Measurements from ENCODE around the gene SERPINA9.

The SERPINA9 gene

DNA sequence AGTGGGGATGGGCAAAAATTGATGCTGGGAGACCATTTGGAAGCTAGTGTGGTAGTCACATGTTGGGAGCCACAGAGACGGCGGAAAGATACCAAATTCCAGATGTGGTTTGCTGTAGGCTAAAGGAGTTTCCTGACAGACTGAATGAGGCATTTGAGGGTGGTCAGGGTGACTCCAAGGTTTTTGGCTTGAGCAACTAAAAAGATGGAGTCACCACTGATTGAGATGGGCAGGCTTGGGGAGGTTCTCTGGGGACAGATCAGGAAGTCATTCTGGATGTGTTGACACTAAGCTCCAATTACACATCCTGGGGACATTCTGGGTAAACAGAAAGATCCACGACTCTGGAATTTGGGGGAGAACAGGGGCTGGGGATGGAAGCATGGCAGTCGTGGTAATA is 15.5 kb upstream of the SERPINA9 start:
- H3K27ac ChIP-seq: no peak overlapping the region
- POLR2A ChIA-PET (ENCODE audit: low non-redundant PET): no interaction called here
- DNase-seq (ENCODE audit: low spot score): no peak
- TF ChIP-seq, protein P1, sequence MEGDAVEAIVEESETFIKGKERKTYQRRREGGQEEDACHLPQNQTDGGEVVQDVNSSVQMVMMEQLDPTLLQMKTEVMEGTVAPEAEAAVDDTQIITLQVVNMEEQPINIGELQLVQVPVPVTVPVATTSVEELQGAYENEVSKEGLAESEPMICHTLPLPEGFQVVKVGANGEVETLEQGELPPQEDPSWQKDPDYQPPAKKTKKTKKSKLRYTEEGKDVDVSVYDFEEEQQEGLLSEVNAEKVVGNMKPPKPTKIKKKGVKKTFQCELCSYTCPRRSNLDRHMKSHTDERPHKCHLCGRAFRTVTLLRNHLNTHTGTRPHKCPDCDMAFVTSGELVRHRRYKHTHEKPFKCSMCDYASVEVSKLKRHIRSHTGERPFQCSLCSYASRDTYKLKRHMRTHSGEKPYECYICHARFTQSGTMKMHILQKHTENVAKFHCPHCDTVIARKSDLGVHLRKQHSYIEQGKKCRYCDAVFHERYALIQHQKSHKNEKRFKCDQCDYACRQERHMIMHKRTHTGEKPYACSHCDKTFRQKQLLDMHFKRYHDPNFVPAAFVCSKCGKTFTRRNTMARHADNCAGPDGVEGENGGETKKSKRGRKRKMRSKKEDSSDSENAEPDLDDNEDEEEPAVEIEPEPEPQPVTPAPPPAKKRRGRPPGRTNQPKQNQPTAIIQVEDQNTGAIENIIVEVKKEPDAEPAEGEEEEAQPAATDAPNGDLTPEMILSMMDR (conservative IDR thresholded peaks at IDR 0.05; ENCODE audit: low read depth): no peak
- CTCF ChIA-PET: no interaction called here

DNA sequence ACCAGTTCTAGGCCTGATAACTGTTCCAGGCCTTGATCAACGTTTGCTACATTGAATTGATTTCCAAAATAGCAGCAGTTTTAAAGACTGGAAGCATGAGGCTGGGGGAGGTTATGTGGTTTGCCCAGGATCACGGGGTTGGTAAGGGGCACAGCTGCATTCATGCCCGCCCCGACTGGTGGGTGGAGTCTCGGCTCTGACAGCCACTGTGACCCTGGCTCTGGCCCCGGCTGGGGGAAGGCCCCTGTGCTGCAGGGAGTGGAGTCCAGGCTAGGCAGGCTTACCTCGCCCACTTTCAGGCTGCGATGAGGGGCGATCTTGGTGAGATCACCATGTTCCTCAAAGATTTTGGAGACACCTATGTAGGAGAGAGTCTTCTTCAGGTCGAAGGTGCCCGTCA is 13.3 kb upstream of the SERPINA9 start:
- TF ChIP-seq, protein P1 (conservative IDR thresholded peaks at IDR 0.05; ENCODE audit: low read depth): no peak
- DNase-seq (ENCODE audit: low spot score): no peak
- no peak overlapping the region for H3K27ac ChIP-seq
- ChIA-PET CTCF (no interaction called here), POLR2A (ENCODE audit: low non-redundant PET) (no interaction called here)

DNA sequence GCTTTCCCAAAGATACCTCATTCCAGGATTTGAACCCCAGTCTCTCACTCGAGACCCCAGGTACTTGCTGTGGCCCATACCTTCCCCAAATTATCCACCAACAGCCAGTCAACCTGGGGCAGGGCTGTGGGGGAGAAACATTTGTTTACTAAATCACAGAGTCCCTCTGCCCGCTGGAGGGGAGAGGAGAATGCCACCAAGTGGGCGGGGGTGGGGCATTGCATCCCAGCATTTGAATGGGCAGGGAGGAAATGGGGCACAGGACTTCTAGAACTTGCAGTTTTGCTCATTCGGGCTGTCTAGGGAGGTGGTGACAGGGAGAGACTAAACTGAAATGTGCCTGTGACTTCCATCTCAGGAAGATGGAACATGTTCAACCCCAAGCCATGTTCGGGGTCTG is 10.9 kb upstream of the SERPINA9 start:
- H3K27ac ChIP-seq: no peak overlapping the region
- DNase-seq (ENCODE audit: low spot score): no peak
- POLR2A ChIA-PET (ENCODE audit: low non-redundant PET): no interaction called here
- CTCF ChIA-PET: interaction anchor here (0.6 to 2.9 kb wide), 15 partner anchors 10 to 354 kb away, joined by 3 to 14 read pairs (median 5); partner anchors contain the start of genes SERPINA12 and SERPINA9
- TF ChIP-seq, protein P1 (conservative IDR thresholded peaks at IDR 0.05; ENCODE audit: low read depth): no peak

DNA sequence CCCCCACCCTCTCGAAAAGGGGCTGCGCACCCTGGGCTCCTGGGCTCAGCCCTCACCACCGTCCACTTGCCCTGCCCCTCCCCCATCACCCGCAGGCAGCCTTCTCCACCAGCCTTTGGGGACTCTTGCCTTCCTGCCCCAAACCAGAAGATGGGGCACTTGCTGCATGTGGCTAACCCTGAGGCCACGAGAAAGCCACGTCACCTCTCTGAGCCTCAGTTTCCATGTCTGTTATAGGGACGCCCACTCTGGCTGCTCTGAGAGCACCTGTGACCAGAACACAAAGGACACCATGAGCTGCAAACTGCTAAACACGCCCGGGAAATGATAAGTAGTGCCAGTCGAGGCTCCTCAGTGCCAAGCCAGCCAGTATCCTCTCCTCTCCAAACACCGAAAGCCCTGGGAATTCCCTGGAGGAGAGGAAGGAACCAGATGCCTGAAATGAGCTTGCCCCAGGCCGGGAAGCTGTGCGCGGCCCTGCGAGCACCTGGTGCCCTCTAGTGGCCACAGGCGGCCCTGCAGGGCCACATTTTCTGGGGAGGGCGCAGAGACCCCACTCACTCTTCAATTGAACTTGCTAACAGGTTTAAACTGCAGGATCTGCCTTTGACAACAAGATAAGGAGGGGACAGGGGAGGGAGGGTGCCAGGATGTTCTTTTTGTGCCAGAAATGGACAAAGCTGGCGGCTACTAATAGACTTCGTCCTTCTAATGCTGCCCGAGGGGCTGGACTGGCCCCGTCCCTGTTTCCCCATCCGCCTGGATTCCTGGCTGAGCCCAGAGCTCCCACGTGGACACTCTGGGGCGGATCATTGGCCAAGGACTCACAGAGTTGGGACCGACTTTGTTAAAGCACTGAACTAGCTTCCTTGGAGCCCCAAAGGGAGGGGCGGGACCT is 10.2 kb upstream of the SERPINA9 start:
- CTCF ChIA-PET: interaction anchor here (0.6 to 2.9 kb wide), 26 partner anchors 9 to 760 kb away, joined by 3 to 14 read pairs (median 4); partner anchors contain the start of genes SERPINA12 and SERPINA9
- DNase-seq (ENCODE audit: low spot score): peak; percentile 72

DNA sequence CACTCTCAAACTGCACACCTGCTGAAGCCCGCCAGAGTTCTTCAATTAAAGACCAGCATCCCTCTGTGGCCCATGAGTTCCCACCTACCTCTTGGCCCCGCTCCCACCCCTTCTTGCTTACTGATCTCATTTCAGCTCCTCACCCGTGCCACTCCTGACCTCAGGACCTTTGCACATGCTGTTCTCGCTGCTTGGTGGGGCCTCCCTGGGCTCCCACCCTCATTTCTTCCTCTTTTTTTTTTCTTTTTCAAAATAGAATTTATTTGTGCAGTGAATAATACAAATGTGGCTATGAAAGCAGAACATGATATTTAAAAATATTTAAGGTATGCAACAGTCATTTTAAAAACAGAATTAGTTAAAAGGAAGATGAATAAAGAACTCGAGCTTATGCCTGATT is 8.5 kb upstream of the SERPINA9 start:
- no peak overlapping the region for H3K27ac ChIP-seq
- DNase-seq (ENCODE audit: low spot score): no peak
- TF ChIP-seq, protein P1 (conservative IDR thresholded peaks at IDR 0.05; ENCODE audit: low read depth): no peak
- ChIA-PET CTCF (interaction anchor here (0.6 kb wide), 1 partner anchor 16 kb away, joined by 4 read pairs; no protein-coding TSS in a partner anchor), POLR2A (ENCODE audit: low non-redundant PET) (no interaction called here)

More for the DNA sequence above, 10.2 kb upstream of the SERPINA9 start:
- POLR2A ChIA-PET (ENCODE audit: low non-redundant PET): no interaction called here
- TF ChIP-seq, protein P1 (conservative IDR thresholded peaks at IDR 0.05; ENCODE audit: low read depth): peak; percentile 98
- H3K27ac ChIP-seq: no peak overlapping the region

DNA sequence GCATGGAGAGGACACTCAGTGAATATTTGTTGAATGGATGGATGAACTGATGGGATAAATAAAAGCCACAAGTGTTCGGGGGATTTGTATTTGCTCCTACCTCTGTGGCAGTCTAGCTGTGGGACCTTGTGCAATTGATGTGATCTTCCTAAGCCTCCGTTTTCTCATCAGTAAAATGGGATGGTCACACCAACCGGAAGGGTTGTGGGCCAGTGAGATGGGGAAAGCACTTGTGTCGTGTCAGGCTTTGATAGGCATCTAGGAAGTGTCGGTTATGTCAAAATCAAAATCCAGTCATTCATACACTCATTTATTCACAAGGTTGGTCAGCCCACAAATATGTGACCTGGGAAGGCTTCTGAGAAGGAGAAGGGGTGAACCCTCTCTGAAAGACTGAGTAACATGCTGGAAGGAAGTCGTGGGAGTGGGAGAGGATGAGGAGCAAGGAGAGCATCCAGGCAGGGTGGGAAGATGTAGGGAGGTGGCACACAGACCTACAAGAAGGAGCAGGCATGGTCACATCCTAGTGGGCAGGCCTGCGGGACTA is 7.8 kb upstream of the SERPINA9 start:
- no peak overlapping the region for H3K27ac ChIP-seq
- POLR2A ChIA-PET (ENCODE audit: low non-redundant PET): no interaction called here
- no peak for DNase-seq (ENCODE audit: low spot score)
- CTCF ChIA-PET: interaction anchor here (0.6 kb wide), 1 partner anchor 15 kb away, joined by 4 read pairs; no protein-coding TSS in a partner anchor
- TF ChIP-seq, protein P1 (conservative IDR thresholded peaks at IDR 0.05; ENCODE audit: low read depth): no peak
